ENCODE measurements around the gene RAB6D.
A peak's percentile ranks its signal among the peaks of the same experiment; 100 is the strongest.
"Not testable (repeated sequence)": the region's sequence is repeated elsewhere in the genome, so short reads cannot be mapped to it uniquely, and the experiment has no call there.

RAB6D gene

GRCh38 chr2:131339307-131339706 lies 24.7 kb downstream of the RAB6D start:
- not testable (repeated sequence) for H3K4me3 ChIP-seq (ENCODE audit: low read length in 2 of 2); H3K4ac ChIP-seq (ENCODE audit: low read length); H3K4me1 ChIP-seq (ENCODE audit: control insufficient read depth in 2 of 2, insufficient read depth in 1 of 2, low read depth in 1 of 2, low read length in 2 of 2); H2AFZ ChIP-seq (ENCODE audit: low read length); H4K91ac ChIP-seq (ENCODE audit: low read depth, low read length, poor library complexity); H3K9ac ChIP-seq (ENCODE audit: low read depth, low read length, poor library complexity); H2BK120ac ChIP-seq (ENCODE audit: low read depth, low read length); H2BK15ac ChIP-seq (ENCODE audit: low read length); H3K14ac ChIP-seq (ENCODE audit: low read length); H3K4me2 ChIP-seq (ENCODE audit: insufficient read depth, low read length, poor library complexity, severe bottlenecking); H3K23ac ChIP-seq (ENCODE audit: low read depth, low read length, poor library complexity); H3K36me3 ChIP-seq (replicated peaks in 1 of 2; ENCODE audit: control insufficient read depth in 2 of 2, insufficient read depth in 2 of 2, low read length in 2 of 2); H3K79me1 ChIP-seq (ENCODE audit: low read depth, low read length); H2BK12ac ChIP-seq (ENCODE audit: low read length); DNase-seq (ENCODE audit: low spot score); H2AK5ac ChIP-seq (ENCODE audit: low read depth, low read length); H3K27ac ChIP-seq (replicated peaks; ENCODE audit: low read length); H3K27me3 ChIP-seq (ENCODE audit: control insufficient read depth in 3 of 3, insufficient read depth in 3 of 3, low read depth in 1 of 3, low read length in 3 of 3); H4K8ac ChIP-seq (ENCODE audit: low read depth, low read length); H3K18ac ChIP-seq (ENCODE audit: low read length); H2BK5ac ChIP-seq (ENCODE audit: low read length); H3K9me3 ChIP-seq (replicated peaks in 1 of 2; ENCODE audit: control insufficient read depth in 2 of 2, insufficient read depth in 1 of 2, low read depth in 1 of 2, low read length in 2 of 2)
- no CpG with 5 or more reads among the region's 1 CpG for WGBS, 2 donors (ENCODE audit: extremely low coverage in 2 of 2, insufficient read length in 2 of 2, insufficient replicate concordance in 1 of 2)

GRCh38 chr2:131335319-131335718 lies 28.6 kb downstream of the RAB6D start:
- H3K4me3 ChIP-seq (ENCODE audit: low read length in 2 of 2); H3K4me1 ChIP-seq (ENCODE audit: control insufficient read depth in 2 of 2, insufficient read depth in 1 of 2, low read depth in 1 of 2, low read length in 2 of 2): not testable (repeated sequence)
- no CpG with 5 or more reads among the region's 6 CpGs for WGBS, 2 donors (ENCODE audit: extremely low coverage in 2 of 2, insufficient read length in 2 of 2, insufficient replicate concordance in 1 of 2)

GRCh38 chr2:131332709-131333108 lies 31.3 kb downstream of the RAB6D start:
- not testable (repeated sequence) for H3K36me3 ChIP-seq (replicated peaks in 1 of 2; ENCODE audit: control insufficient read depth in 2 of 2, insufficient read depth in 2 of 2, low read length in 2 of 2); H2AFZ ChIP-seq (ENCODE audit: low read length); H2BK120ac ChIP-seq (ENCODE audit: low read depth, low read length); H3K4me3 ChIP-seq (ENCODE audit: low read length in 2 of 2); H4K8ac ChIP-seq (ENCODE audit: low read depth, low read length); H4K91ac ChIP-seq (ENCODE audit: low read depth, low read length, poor library complexity); H2BK15ac ChIP-seq (ENCODE audit: low read length); DNase-seq (ENCODE audit: low spot score); H3K9ac ChIP-seq (ENCODE audit: low read depth, low read length, poor library complexity); H3K27ac ChIP-seq (replicated peaks; ENCODE audit: low read length); H3K4me1 ChIP-seq (ENCODE audit: control insufficient read depth in 2 of 2, insufficient read depth in 1 of 2, low read depth in 1 of 2, low read length in 2 of 2); H3K18ac ChIP-seq (ENCODE audit: low read length); H2AK5ac ChIP-seq (ENCODE audit: low read depth, low read length); H3K79me1 ChIP-seq (ENCODE audit: low read depth, low read length); H3K4me2 ChIP-seq (ENCODE audit: insufficient read depth, low read length, poor library complexity, severe bottlenecking); H2BK12ac ChIP-seq (ENCODE audit: low read length); H3K14ac ChIP-seq (ENCODE audit: low read length); H3K9me3 ChIP-seq (replicated peaks in 1 of 2; ENCODE audit: control insufficient read depth in 2 of 2, insufficient read depth in 1 of 2, low read depth in 1 of 2, low read length in 2 of 2); H3K23ac ChIP-seq (ENCODE audit: low read depth, low read length, poor library complexity); H2BK5ac ChIP-seq (ENCODE audit: low read length); H3K4ac ChIP-seq (ENCODE audit: low read length)
- peaks cover 0 to 25% (median 0%) of the 10 kb centered on the region in 3 experiments for H3K27me3 ChIP-seq (ENCODE audit: control insufficient read depth in 3 of 3, insufficient read depth in 3 of 3, low read depth in 1 of 3, low read length in 3 of 3)
- no CpG with 5 or more reads among the region's 3 CpGs for WGBS, 2 donors (ENCODE audit: extremely low coverage in 2 of 2, insufficient read length in 2 of 2, insufficient replicate concordance in 1 of 2)

More at GRCh38 chr2:131335319-131335718, 28.6 kb downstream of the RAB6D start:
- not testable (repeated sequence) for H3K79me1 ChIP-seq (ENCODE audit: low read depth, low read length); H2AK5ac ChIP-seq (ENCODE audit: low read depth, low read length); H3K4me2 ChIP-seq (ENCODE audit: insufficient read depth, low read length, poor library complexity, severe bottlenecking); H2BK5ac ChIP-seq (ENCODE audit: low read length); H2BK12ac ChIP-seq (ENCODE audit: low read length); H3K18ac ChIP-seq (ENCODE audit: low read length); H4K91ac ChIP-seq (ENCODE audit: low read depth, low read length, poor library complexity); H3K27ac ChIP-seq (replicated peaks; ENCODE audit: low read length); H3K36me3 ChIP-seq (replicated peaks in 1 of 2; ENCODE audit: control insufficient read depth in 2 of 2, insufficient read depth in 2 of 2, low read length in 2 of 2); H4K8ac ChIP-seq (ENCODE audit: low read depth, low read length); H2BK15ac ChIP-seq (ENCODE audit: low read length); H3K9ac ChIP-seq (ENCODE audit: low read depth, low read length, poor library complexity); H3K23ac ChIP-seq (ENCODE audit: low read depth, low read length, poor library complexity); H2BK120ac ChIP-seq (ENCODE audit: low read depth, low read length); DNase-seq (ENCODE audit: low spot score); H3K9me3 ChIP-seq (replicated peaks in 1 of 2; ENCODE audit: control insufficient read depth in 2 of 2, insufficient read depth in 1 of 2, low read depth in 1 of 2, low read length in 2 of 2); H3K14ac ChIP-seq (ENCODE audit: low read length); H3K4ac ChIP-seq (ENCODE audit: low read length); H2AFZ ChIP-seq (ENCODE audit: low read length)
- H3K27me3 ChIP-seq (ENCODE audit: control insufficient read depth in 3 of 3, insufficient read depth in 3 of 3, low read depth in 1 of 3, low read length in 3 of 3): peaks cover 0 to 22% (median 0%) of the 10 kb centered on the region in 3 experiments

- not testable (repeated sequence) for H3K4me1 ChIP-seq (ENCODE audit: control insufficient read depth in 2 of 2, insufficient read depth in 1 of 2, low read depth in 1 of 2, low read length in 2 of 2); H3K18ac ChIP-seq (ENCODE audit: low read length); H2BK12ac ChIP-seq (ENCODE audit: low read length); H2AFZ ChIP-seq (ENCODE audit: low read length); H3K79me1 ChIP-seq (ENCODE audit: low read depth, low read length); H2AK5ac ChIP-seq (ENCODE audit: low read depth, low read length); H3K27ac ChIP-seq (replicated peaks; ENCODE audit: low read length); H3K4me2 ChIP-seq (ENCODE audit: insufficient read depth, low read length, poor library complexity, severe bottlenecking); H4K8ac ChIP-seq (ENCODE audit: low read depth, low read length); H3K36me3 ChIP-seq (replicated peaks in 1 of 2; ENCODE audit: control insufficient read depth in 2 of 2, insufficient read depth in 2 of 2, low read length in 2 of 2); H3K23ac ChIP-seq (ENCODE audit: low read depth, low read length, poor library complexity); H3K14ac ChIP-seq (ENCODE audit: low read length); H3K4me3 ChIP-seq (ENCODE audit: low read length in 2 of 2); H3K9ac ChIP-seq (ENCODE audit: low read depth, low read length, poor library complexity); H3K4ac ChIP-seq (ENCODE audit: low read length); H2BK15ac ChIP-seq (ENCODE audit: low read length); H2BK120ac ChIP-seq (ENCODE audit: low read depth, low read length); H4K91ac ChIP-seq (ENCODE audit: low read depth, low read length, poor library complexity); H2BK5ac ChIP-seq (ENCODE audit: low read length); H3K9me3 ChIP-seq (replicated peaks in 1 of 2; ENCODE audit: control insufficient read depth in 2 of 2, insufficient read depth in 1 of 2, low read depth in 1 of 2, low read length in 2 of 2)
- WGBS, 2 donors (ENCODE audit: extremely low coverage in 2 of 2, insufficient read length in 2 of 2, insufficient replicate concordance in 1 of 2): no CpG with 5 or more reads among the region's 43 CpGs
- H3K27me3 ChIP-seq (ENCODE audit: control insufficient read depth in 3 of 3, insufficient read depth in 3 of 3, low read depth in 1 of 3, low read length in 3 of 3): peaks cover 0 to 22% (median 0%) of the 10 kb centered on the region in 3 experiments
- peak; percentile 15 for DNase-seq (ENCODE audit: low spot score)
Observed at GRCh38 chr2:131331000-131331399, 33.0 kb downstream of the RAB6D start.
